ENCODE results near the gene PDP2. TPM values are rescaled to one million over a fixed set of nuclear protein-coding genes. Genes with fewer than 3 reads are reported as not detected.

The PDP2 gene
- total RNA-seq, 1 donor from 2014 or later: 16.9 TPM

GRCh38 chr16:66841366-66841765 is 38.9 kb upstream of the PDP2 start:
- Histone ChIP-seq H3K36me3 (no peaks in the 10 kb centered on the region), H3K27me3 (ENCODE audit: low read depth) (peaks cover 29% of the 10 kb centered on the region), H3K4me3 (no peak overlapping the region), H3K4me1 (peaks cover 14% of the 10 kb centered on the region), H3K27ac (no peak overlapping the region), H3K9me3 (no peaks in the 10 kb centered on the region)
- no peak for TF ChIP-seq CTCF (IDR thresholded peaks at IDR 0.05)
- intact Hi-C loops (cut with DNase I): no loop called here
- ATAC-seq: no peak
- DNase-seq: no peak

DNA sequence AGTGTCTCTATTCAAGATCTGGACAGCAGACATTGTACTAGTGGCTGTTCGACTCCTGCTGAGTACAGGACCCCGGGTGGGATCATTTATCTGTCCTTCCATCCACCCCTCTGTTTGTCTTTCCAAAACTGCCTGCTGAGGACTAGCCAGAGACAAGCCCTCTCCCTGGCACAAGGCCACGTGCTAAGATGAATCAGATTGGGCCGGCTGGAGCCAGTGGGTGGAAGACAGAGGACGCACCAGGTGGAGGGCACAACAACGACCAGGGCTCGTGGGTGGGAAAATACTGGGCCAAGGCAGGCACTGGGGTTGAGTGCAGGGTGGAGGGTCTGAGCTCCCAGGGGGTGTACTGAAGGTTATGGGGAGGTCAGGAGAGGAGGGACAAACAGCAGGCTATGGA is 37.5 kb upstream of the PDP2 start:
- TF ChIP-seq CTCF (IDR thresholded peaks at IDR 0.05): no peak
- ATAC-seq (no peak), DNase-seq (no peak)
- no peak overlapping the region for H3K27ac ChIP-seq
- H3K4me1 ChIP-seq: peaks cover 14% of the 10 kb centered on the region
- H3K4me3 ChIP-seq: no peak overlapping the region
- peaks cover 29% of the 10 kb centered on the region for H3K27me3 ChIP-seq (ENCODE audit: low read depth)
- H3K9me3 ChIP-seq: no peaks in the 10 kb centered on the region
- intact Hi-C loops (cut with DNase I): no loop called here
- H3K36me3 ChIP-seq: no peaks in the 10 kb centered on the region

GRCh38 chr16:66843191-66843590 is 37.1 kb upstream of the PDP2 start:
- Histone ChIP-seq H3K27me3 (ENCODE audit: low read depth) (peaks cover 29% of the 10 kb centered on the region), H3K9me3 (no peaks in the 10 kb centered on the region), H3K4me3 (no peak overlapping the region), H3K4me1 (peaks cover 14% of the 10 kb centered on the region), H3K36me3 (no peaks in the 10 kb centered on the region), H3K27ac (no peak overlapping the region)
- DNase-seq (no peak), ATAC-seq (no peak)
- TF ChIP-seq CTCF (IDR thresholded peaks at IDR 0.05): no peak
- intact Hi-C loops (cut with DNase I): no loop called here

- Histone ChIP-seq H3K9me3 (no peaks in the 10 kb centered on the region), H3K27ac (no peak overlapping the region), H3K4me3 (peak overlapping the region; percentile 45), H3K36me3 (no peaks in the 10 kb centered on the region), H3K27me3 (ENCODE audit: low read depth) (peaks cover 29% of the 10 kb centered on the region), H3K4me1 (peaks cover 14% of the 10 kb centered on the region)
- ATAC-seq (peak in 1 of 2 donors; percentile 35), DNase-seq (no peak)
- TF ChIP-seq CTCF (IDR thresholded peaks at IDR 0.05): no peak
- intact Hi-C loops (cut with DNase I): no loop called here
Measured at GRCh38 chr16:66844009-66844341, 36.3 kb upstream of the PDP2 start.

DNA sequence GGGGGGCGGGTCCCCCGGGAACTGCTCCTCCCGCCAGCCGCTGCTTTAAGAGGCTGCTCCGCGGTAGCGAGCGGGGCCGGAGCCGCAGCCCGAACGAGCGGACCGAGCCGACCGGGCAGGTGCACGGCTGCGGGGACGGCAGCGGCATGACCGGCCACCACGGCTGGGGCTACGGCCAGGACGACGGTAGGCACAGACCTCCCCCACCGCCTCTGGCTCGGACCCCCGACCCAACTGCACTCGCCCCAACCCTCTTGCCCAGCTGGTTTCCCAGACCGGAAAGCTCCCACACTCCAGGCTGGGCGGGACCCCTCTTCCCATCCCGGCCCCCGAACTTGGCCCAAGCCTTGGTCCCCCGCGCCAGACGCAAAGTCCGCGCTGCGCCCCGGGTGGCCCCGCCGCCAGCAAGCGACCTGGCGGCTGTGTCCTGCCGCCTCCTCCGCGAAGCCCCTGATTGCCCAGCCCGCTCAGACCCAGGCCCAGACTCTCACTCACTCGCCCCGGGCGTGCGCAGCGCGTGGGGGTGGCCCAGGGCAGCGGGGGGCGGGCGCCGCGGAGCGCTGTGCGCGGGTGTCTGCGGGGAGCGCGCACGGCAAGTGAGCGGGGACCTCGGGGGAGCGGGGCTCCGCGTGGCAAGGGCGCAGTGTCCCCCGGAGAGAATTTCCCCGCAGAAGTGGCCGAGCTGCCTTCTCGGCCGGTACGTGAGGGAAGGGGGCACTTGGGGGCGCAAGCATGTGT is 35.8 kb upstream of the PDP2 start, which contains the start of gene CA7:
CA7 (plus strand) TSS at position 73 of the 738 bp plus-strand sequence; CDS start at position 147, 74 bp downstream.
- peak within 1 kb of the TSS; percentile 45 for H3K4me3 ChIP-seq
- peak; percentile 44 to 51 for ATAC-seq

More for the DNA sequence above, 35.8 kb upstream of the PDP2 start, which contains the start of gene CA7:
- no peak for TF ChIP-seq CTCF (IDR thresholded peaks at IDR 0.05)
- H3K27me3 ChIP-seq (ENCODE audit: low read depth): peaks cover 29% of the 10 kb centered on the region
- no peaks in the 10 kb centered on the region for H3K36me3 ChIP-seq
- no peak for DNase-seq
- no peaks in the 10 kb centered on the region for H3K9me3 ChIP-seq
- peaks cover 14% of the 10 kb centered on the region for H3K4me1 ChIP-seq
- no peak within 1 kb of the TSS for H3K27ac ChIP-seq
- intact Hi-C loops (cut with DNase I): no loop called here

All from lower lobe of right lung (tissue), 2 donors.